BE2C (cell line): ENCODE measurements around the gene ANO9.
"Not testable (repeated sequence)": the region's sequence is repeated elsewhere in the genome, so short reads cannot be mapped to it uniquely, and the experiment has no call there.

ENCODE experiments used
- DNase-seq: peaks from one replicate; pipeline ENCODE4 v3.0.0-alpha.2; 2020
- H3K27me3 ChIP-seq: fragments of 250-450 bp; sonication (Bioruptor Pico); 2 replicates; pipeline ENCODE4 v1.5.1; 2020; ENCODE audit warnings: mild to moderate bottlenecking
- H3K36me3 ChIP-seq: fragments of 250-450 bp; sonication (Bioruptor Pico); 2 replicates; pipeline ENCODE4 v1.5.1; 2020; ENCODE audit warnings: mild to moderate bottlenecking
- H3K4me1 ChIP-seq: fragments of 250-450 bp; sonication (Bioruptor Pico); 2 replicates; pipeline ENCODE4 v1.5.1; 2020
- H3K4me3 ChIP-seq: 2 replicates; pipeline ENCODE4 v1.5.1; 2011; ENCODE audit warnings: low read depth, low read length
- H3K9me3 ChIP-seq: fragments of 250-450 bp; sonication (Bioruptor Pico); 2 replicates; pipeline ENCODE4 v1.5.1; 2020
- TF ChIP-seq, protein P1 (sequence below): IDR thresholded peaks from 2 replicates; pipeline ENCODE4 v1.5.1; 2012; ENCODE audit warnings: mild to moderate bottlenecking, low read depth, low read length

ANO9 gene

GRCh38 chr11:439315-440064 is 2.3 kb downstream of the ANO9 start:
- H3K27me3 ChIP-seq = no peaks in the 10 kb centered on the region
- H3K9me3 ChIP-seq = no peaks in the 10 kb centered on the region
- TF ChIP-seq, protein P1, sequence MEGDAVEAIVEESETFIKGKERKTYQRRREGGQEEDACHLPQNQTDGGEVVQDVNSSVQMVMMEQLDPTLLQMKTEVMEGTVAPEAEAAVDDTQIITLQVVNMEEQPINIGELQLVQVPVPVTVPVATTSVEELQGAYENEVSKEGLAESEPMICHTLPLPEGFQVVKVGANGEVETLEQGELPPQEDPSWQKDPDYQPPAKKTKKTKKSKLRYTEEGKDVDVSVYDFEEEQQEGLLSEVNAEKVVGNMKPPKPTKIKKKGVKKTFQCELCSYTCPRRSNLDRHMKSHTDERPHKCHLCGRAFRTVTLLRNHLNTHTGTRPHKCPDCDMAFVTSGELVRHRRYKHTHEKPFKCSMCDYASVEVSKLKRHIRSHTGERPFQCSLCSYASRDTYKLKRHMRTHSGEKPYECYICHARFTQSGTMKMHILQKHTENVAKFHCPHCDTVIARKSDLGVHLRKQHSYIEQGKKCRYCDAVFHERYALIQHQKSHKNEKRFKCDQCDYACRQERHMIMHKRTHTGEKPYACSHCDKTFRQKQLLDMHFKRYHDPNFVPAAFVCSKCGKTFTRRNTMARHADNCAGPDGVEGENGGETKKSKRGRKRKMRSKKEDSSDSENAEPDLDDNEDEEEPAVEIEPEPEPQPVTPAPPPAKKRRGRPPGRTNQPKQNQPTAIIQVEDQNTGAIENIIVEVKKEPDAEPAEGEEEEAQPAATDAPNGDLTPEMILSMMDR = no peak
- H3K36me3 ChIP-seq = no peaks in the 10 kb centered on the region
- H3K4me3 ChIP-seq = no peak overlapping the region
- no peaks in the 10 kb centered on the region for H3K4me1 ChIP-seq
- DNase-seq = no peak

DNA sequence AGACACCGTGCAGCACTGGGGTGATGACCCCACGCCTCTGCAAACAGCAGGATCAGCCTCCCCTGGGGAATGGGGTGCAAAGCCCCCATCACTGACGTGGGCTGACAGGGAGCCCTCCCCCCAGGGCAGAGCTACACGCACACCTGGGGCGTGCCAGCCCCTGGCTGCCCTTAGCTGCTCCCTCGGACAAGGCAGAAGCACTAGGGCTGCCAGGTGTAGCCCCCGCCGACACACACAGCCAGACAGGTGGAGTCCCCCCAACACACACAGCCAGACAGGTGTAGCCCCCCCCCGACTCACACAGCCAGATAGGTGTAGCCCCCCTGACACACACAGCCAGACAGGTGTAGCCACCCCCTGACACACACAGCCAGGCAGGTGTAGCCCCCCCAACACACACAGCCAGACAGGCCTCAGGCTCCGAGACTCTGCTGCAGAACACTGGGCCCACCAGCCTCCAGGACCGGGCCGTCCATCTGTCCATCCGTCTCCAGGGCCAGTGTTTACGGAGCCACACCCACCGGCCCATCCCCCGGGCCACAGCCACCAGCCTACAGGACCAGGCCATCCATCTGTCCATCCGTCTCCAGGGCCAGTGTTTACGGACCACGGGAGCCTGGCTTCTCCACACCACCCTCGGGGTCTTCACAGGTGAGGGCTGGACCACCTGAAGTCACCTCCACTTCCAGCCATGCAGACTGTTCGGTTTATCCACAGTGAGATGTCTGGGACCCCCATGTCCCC is 3.5 kb downstream of the ANO9 start:
- TF ChIP-seq, protein P1 = no peak
- Histone ChIP-seq H3K4me1 (no peaks in the 10 kb centered on the region), H3K9me3 (no peaks in the 10 kb centered on the region), H3K27me3 (no peaks in the 10 kb centered on the region), H3K4me3 (no peak overlapping the region), H3K36me3 (no peaks in the 10 kb centered on the region)
- DNase-seq = no peak

- H3K27me3 ChIP-seq = no peaks in the 10 kb centered on the region
- no peaks in the 10 kb centered on the region for H3K9me3 ChIP-seq
- DNase-seq = no peak
- no peak overlapping the region for H3K4me3 ChIP-seq
- no peaks in the 10 kb centered on the region for H3K4me1 ChIP-seq
- no peaks in the 10 kb centered on the region for H3K36me3 ChIP-seq
- TF ChIP-seq, protein P1 = no peak
These were observed 4.5 kb downstream of the ANO9 start for GRCh38 chr11:437228-437870.

DNA sequence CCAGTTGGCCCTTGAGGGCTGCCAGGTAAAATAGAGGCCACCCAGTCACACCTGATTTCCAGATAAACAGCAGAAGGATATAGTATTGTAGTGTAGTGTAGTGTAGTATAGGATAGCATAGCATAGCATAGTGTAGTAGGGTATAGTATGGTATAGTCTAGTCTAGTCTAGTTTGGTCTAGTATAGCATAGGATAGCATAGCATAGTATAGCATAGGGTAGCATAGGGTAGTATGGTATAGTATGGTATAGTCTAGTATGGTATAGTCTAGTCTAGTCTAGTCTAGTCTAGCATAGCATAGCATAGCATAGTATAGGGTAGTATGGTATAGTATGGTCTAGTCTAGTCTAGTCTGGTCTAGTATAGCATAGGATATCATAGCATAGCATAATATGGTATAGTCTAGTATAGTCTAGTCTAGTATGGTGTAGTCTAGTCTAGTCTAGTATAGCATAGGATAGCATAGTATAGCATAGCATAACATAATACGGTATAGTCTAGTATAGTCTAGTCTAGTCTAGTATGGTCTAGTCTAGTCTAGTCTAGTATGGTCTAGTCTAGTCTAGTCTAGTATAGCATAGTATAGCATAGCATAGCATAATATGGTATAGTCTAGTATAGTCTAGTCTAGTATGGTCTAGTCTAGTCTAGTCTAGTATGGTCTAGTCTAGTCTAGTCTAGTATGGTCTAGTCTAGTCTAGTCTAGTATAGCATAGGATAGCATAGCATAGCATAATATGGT is 6.6 kb downstream of the ANO9 start:
- not testable (repeated sequence) for H3K9me3 ChIP-seq, H3K27me3 ChIP-seq, H3K36me3 ChIP-seq, H3K4me3 ChIP-seq, DNase-seq, H3K4me1 ChIP-seq

GRCh38 chr11:434496-434895 is 7.3 kb downstream of the ANO9 start:
- no peak for DNase-seq
- no peaks in the 10 kb centered on the region for H3K9me3 ChIP-seq
- no peaks in the 10 kb centered on the region for H3K4me1 ChIP-seq
- no peaks in the 10 kb centered on the region for H3K36me3 ChIP-seq
- no peak overlapping the region for H3K4me3 ChIP-seq
- H3K27me3 ChIP-seq = no peaks in the 10 kb centered on the region
- TF ChIP-seq, protein P1 = no peak

DNA sequence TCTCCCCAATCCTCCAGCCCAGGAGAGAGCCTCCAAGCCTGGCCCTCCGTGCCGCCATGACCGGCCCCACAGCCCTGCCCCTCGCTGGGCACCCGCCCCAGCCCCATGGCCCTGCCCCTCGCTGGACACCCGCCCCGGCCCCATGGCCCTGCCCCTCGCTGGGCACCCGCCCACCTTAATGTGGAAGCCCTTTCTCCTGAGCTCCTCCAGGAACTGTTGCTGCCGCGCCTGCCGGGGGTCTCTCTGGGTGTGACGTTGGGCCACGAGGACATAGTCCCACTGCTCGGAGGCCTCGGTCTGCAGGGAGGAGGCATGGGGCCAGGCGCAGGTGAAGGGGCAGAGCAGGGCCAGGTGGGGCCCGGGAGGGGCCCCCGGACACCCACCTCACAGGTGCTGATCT is 8.2 kb downstream of the ANO9 start:
- H3K36me3 ChIP-seq = no peaks in the 10 kb centered on the region
- H3K4me1 ChIP-seq = no peaks in the 10 kb centered on the region
- TF ChIP-seq, protein P1 = no peak
- no peak overlapping the region for H3K4me3 ChIP-seq
- no peak for DNase-seq
- H3K9me3 ChIP-seq = no peaks in the 10 kb centered on the region
- H3K27me3 ChIP-seq = no peaks in the 10 kb centered on the region
